Measurements from ENCODE around the gene ELL2. TPM values are rescaled to one million over a fixed set of nuclear protein-coding genes. Genes with fewer than 3 reads are reported as not detected.
"Not testable (repeated sequence)": the region's sequence is repeated elsewhere in the genome, so short reads cannot be mapped to it uniquely, and the experiment has no call there.

The ELL2 gene
- polyA plus RNA-seq, 3 donors, result 10.6 to 13.2 (median 11.2) TPM

- DNase-seq (ENCODE audit: low read depth in 3 of 3, low spot score in 2 of 3), result no peak
Measured at GRCh38 chr5:95843733-95844223, 117.9 kb downstream of the ELL2 start.

GRCh38 chr5:95842854-95843544 lies 118.7 kb downstream of the ELL2 start:
- DNase-seq (ENCODE audit: low read depth in 3 of 3, low spot score in 2 of 3), result no peak

GRCh38 chr5:95841914-95842812 lies 119.5 kb downstream of the ELL2 start:
- DNase-seq (ENCODE audit: low read depth in 3 of 3, low spot score in 2 of 3), result no peak

- no peak for DNase-seq (ENCODE audit: low read depth in 3 of 3, low spot score in 2 of 3)
Measured at GRCh38 chr5:95840956-95841705, 120.5 kb downstream of the ELL2 start.

- DNase-seq (ENCODE audit: low read depth in 3 of 3, low spot score in 2 of 3), result no peak
Measured at GRCh38 chr5:95839658-95840057, 122.0 kb downstream of the ELL2 start.

- DNase-seq (ENCODE audit: low read depth in 3 of 3, low spot score in 2 of 3), result no peak
Measured at GRCh38 chr5:95838556-95838955, 123.1 kb downstream of the ELL2 start.

- DNase-seq (ENCODE audit: low read depth in 3 of 3, low spot score in 2 of 3), result no peak
Measured at GRCh38 chr5:95838001-95838520, 123.6 kb downstream of the ELL2 start.

GRCh38 chr5:95837492-95837891 lies 124.2 kb downstream of the ELL2 start:
- no peak for DNase-seq (ENCODE audit: low read depth in 3 of 3, low spot score in 2 of 3)

GRCh38 chr5:95836971-95837370 lies 124.7 kb downstream of the ELL2 start:
- not testable (repeated sequence) for DNase-seq (ENCODE audit: low read depth in 3 of 3, low spot score in 2 of 3)

- DNase-seq (ENCODE audit: low read depth in 3 of 3, low spot score in 2 of 3), result no peak
Measured at GRCh38 chr5:95836544-95836943, 125.1 kb downstream of the ELL2 start.

GRCh38 chr5:95835682-95836385 lies 125.8 kb downstream of the ELL2 start:
- DNase-seq (ENCODE audit: low read depth in 3 of 3, low spot score in 2 of 3), result no peak

Other genes starting within 250 kb of the ELL2 start
- gene RHOBTB3, start 230.5 kb downstream of the ELL2 start, polyA plus RNA-seq (ENCODE audit: insufficient read length in 3 of 3), result 10 to 100 TPM; 70.7 to 75.7 (median 74.7) TPM
- 10 to 100 TPM; 64.1 to 76.8 (median 71.0) TPM for gene GLRX, start 139.1 kb downstream of the ELL2 start, polyA plus RNA-seq (ENCODE audit: insufficient read length in 3 of 3)

Measured in right renal cortex interstitium (tissue), 3 donors.